Measurements from ENCODE around the gene SRPK1.

SRPK1 gene

GRCh38 chr6:35900448-35900847 lies 20.4 kb downstream of the SRPK1 start:
- H3K4me3 ChIP-seq (replicated peaks; ENCODE audit: insufficient read depth, low read length), result no peak overlapping the region
- no peaks in the 10 kb centered on the region for H3K27me3 ChIP-seq (ENCODE audit: insufficient read depth, poor library complexity, severe bottlenecking)
- no peak for TF ChIP-seq CTCF (IDR thresholded peaks at IDR 0.05; ENCODE audit: insufficient read depth, low read length)
- TF ChIP-seq GABPA (IDR thresholded peaks at IDR 0.05; ENCODE audit: low read depth), result no peak
- TF ChIP-seq REST (IDR thresholded peaks at IDR 0.05; ENCODE audit: insufficient replicate concordance, low read depth), result no peak
- no peak for TF ChIP-seq POLR2AphosphoS5 (IDR thresholded peaks at IDR 0.05; ENCODE audit: low read depth)
- no peak for TF ChIP-seq SPI1 (IDR thresholded peaks at IDR 0.05; ENCODE audit: borderline replicate concordance, low read depth)
- DNase-seq (ENCODE audit: low read depth in 1 of 2, low spot score in 1 of 2), result no peak
- H3K27ac ChIP-seq (replicated peaks), result no peak overlapping the region

- H3K4me3 ChIP-seq (replicated peaks; ENCODE audit: insufficient read depth, low read length), result no peak overlapping the region
- no peaks in the 10 kb centered on the region for H3K27me3 ChIP-seq (ENCODE audit: insufficient read depth, poor library complexity, severe bottlenecking)
- no peak overlapping the region for H3K27ac ChIP-seq (replicated peaks)
- no peak for DNase-seq (ENCODE audit: low read depth in 1 of 2, low spot score in 1 of 2)
- no peak for TF ChIP-seq GABPA (IDR thresholded peaks at IDR 0.05; ENCODE audit: low read depth)
- TF ChIP-seq CTCF (IDR thresholded peaks at IDR 0.05; ENCODE audit: insufficient read depth, low read length), result no peak
- TF ChIP-seq POLR2AphosphoS5 (IDR thresholded peaks at IDR 0.05; ENCODE audit: low read depth), result no peak
- TF ChIP-seq SPI1 (IDR thresholded peaks at IDR 0.05; ENCODE audit: borderline replicate concordance, low read depth), result no peak
- no peak for TF ChIP-seq REST (IDR thresholded peaks at IDR 0.05; ENCODE audit: insufficient replicate concordance, low read depth)
These were observed 22.9 kb downstream of the SRPK1 start for GRCh38 chr6:35898003-35898402.

- no peak for DNase-seq (ENCODE audit: low read depth in 1 of 2, low spot score in 1 of 2)
- H3K27ac ChIP-seq (replicated peaks), result no peak overlapping the region
- TF ChIP-seq SPI1 (IDR thresholded peaks at IDR 0.05; ENCODE audit: borderline replicate concordance, low read depth) (no peak), REST (IDR thresholded peaks at IDR 0.05; ENCODE audit: insufficient replicate concordance, low read depth) (no peak), GABPA (IDR thresholded peaks at IDR 0.05; ENCODE audit: low read depth) (no peak), CTCF (IDR thresholded peaks at IDR 0.05; ENCODE audit: insufficient read depth, low read length) (no peak), POLR2AphosphoS5 (IDR thresholded peaks at IDR 0.05; ENCODE audit: low read depth) (no peak)
- H3K4me3 ChIP-seq (replicated peaks; ENCODE audit: insufficient read depth, low read length), result no peak overlapping the region
- no peaks in the 10 kb centered on the region for H3K27me3 ChIP-seq (ENCODE audit: insufficient read depth, poor library complexity, severe bottlenecking)
These were observed 23.4 kb downstream of the SRPK1 start for GRCh38 chr6:35897486-35897885.
